IMR-90 (cell line): ENCODE data around the gene MAGI1. TPM values are rescaled to one million over a fixed set of nuclear protein-coding genes. Genes with fewer than 3 reads are reported as not detected.

Experiments used
- ATAC-seq: fragments of 200-7000 bp; cut with Tn5 transposase; 2 replicates; pipeline ENCODE4 v1.9.1; 2020; ENCODE audit warnings: low read depth, mild to moderate bottlenecking, moderate library complexity
- BruUV-seq: library from RNA; stranded (reverse); fragments of 400-500 nt; replicated peaks from 2 replicates; lab custom pipeline; 2021; lab: Mats Ljungman, UMichigan
- CTCF ChIA-PET: fragments of 300-600 bp; formaldehyde crosslinking; extraction: SDS; loops from one replicate; lab custom pipeline; 2021; ENCODE audit warnings: antibody characterized with exemption; lab: Yijun Ruan, JAX
- POLR2A ChIA-PET: fragments of 300-600 bp; sonication (Branson Sonifier 250); formaldehyde crosslinking; loops from one replicate; lab custom pipeline; 2022; ENCODE audit warnings: antibody characterized with exemption; ENCODE audit not compliant: unreplicated experiment; lab: Charles Lee
- DNase-seq: peaks from one replicate; pipeline ENCODE4 v3.0.0; 2013
- H2AFZ ChIP-seq: replicated peaks from 2 replicates; pipeline ENCODE3; 2013; ENCODE audit warnings: low read length, mild to moderate bottlenecking; ENCODE audit not compliant: poor library complexity
- H2AK5ac ChIP-seq: 2 replicates; pipeline ENCODE4 v1.6.1; 2013; ENCODE audit warnings: low read depth, low read length, inconsistent platforms
- H2AK9ac ChIP-seq: replicated peaks from 2 replicates; pipeline ENCODE3; 2013; ENCODE audit warnings: mild to moderate bottlenecking, low read depth, low read length, moderate library complexity; ENCODE audit not compliant: poor library complexity
- H2BK120ac ChIP-seq: 2 replicates; pipeline ENCODE4 v1.6.1; 2013; ENCODE audit warnings: low read depth, low read length, inconsistent platforms
- H2BK15ac ChIP-seq: 3 replicates; pipeline ENCODE4 v1.6.1; 2013; ENCODE audit warnings: low read depth, low read length, inconsistent platforms
- H2BK20ac ChIP-seq: 2 replicates; pipeline ENCODE4 v1.6.1; 2013; ENCODE audit warnings: low read depth, mild to moderate bottlenecking, inconsistent platforms, low read length, moderate library complexity
- H2BK5ac ChIP-seq: 2 replicates; pipeline ENCODE4 v1.6.1; 2013; ENCODE audit warnings: mild to moderate bottlenecking, low read depth, low read length, inconsistent platforms; ENCODE audit not compliant: poor library complexity, severe bottlenecking
- H3K14ac ChIP-seq: replicated peaks from 2 replicates; pipeline ENCODE4 v1.6.1; 2013; ENCODE audit warnings: low read depth, low read length, inconsistent platforms
- H3K18ac ChIP-seq: 2 replicates; pipeline ENCODE4 v1.6.1; 2013; ENCODE audit warnings: low read depth, low read length, control low read depth
- H3K23ac ChIP-seq: 2 replicates; pipeline ENCODE4 v1.6.1; 2013; ENCODE audit warnings: low read depth, low read length, inconsistent platforms
- H3K27ac ChIP-seq: 2 replicates; pipeline ENCODE4 v1.5.1; 2013; ENCODE audit warnings: mild to moderate bottlenecking, control low read depth, low read length; ENCODE audit not compliant: insufficient read depth
- H3K27me3 ChIP-seq: 2 replicates; pipeline ENCODE4 v1.6.1; 2013; ENCODE audit warnings: low read length; ENCODE audit not compliant: control insufficient read depth, insufficient read depth
- H3K36me3 ChIP-seq: 2 replicates; pipeline ENCODE4 v1.6.1; 2013; ENCODE audit warnings: low read length, mixed read lengths; ENCODE audit not compliant: control insufficient read depth, insufficient read depth
- H3K4ac ChIP-seq: 2 replicates; pipeline ENCODE4 v1.6.1; 2013; ENCODE audit warnings: low read depth, low read length, inconsistent platforms
- H3K4me1 ChIP-seq: 2 replicates; pipeline ENCODE4 v1.6.1; 2013; ENCODE audit warnings: low read length, mixed read lengths; ENCODE audit not compliant: control insufficient read depth, insufficient read depth
- H3K4me2 ChIP-seq: 2 replicates; pipeline ENCODE4 v1.6.1; 2013; ENCODE audit warnings: low read depth, mild to moderate bottlenecking, control low read depth, low read length, moderate library complexity
- H3K4me3 ChIP-seq: 2 replicates; pipeline ENCODE4 v1.5.1; 2013; ENCODE audit warnings: low read depth, mild to moderate bottlenecking, control low read depth, low read length, moderate library complexity; ENCODE audit not compliant: insufficient read depth
- H3K56ac ChIP-seq: 2 replicates; pipeline ENCODE4 v1.6.1; 2013; ENCODE audit warnings: low read length, inconsistent platforms; ENCODE audit not compliant: insufficient read depth; ENCODE audit errors: extremely low read depth
- H3K79me1 ChIP-seq, 2 experiments: 2 replicates each; pipeline ENCODE4 v1.6.1; 2013; ENCODE audit warnings: low read length in 2 of 2, inconsistent platforms in 1 of 2, low read depth in 1 of 2
- H3K9ac ChIP-seq: 2 replicates; pipeline ENCODE4 v1.6.1; 2013; ENCODE audit warnings: low read depth, low read length, control low read depth
- H3K9me1 ChIP-seq: 2 replicates; pipeline ENCODE4 v1.6.1; 2013; ENCODE audit warnings: low read length, inconsistent platforms; ENCODE audit not compliant: insufficient read depth
- H3K9me3 ChIP-seq: 2 replicates; pipeline ENCODE4 v1.6.1; 2013; ENCODE audit warnings: low read length; ENCODE audit not compliant: control insufficient read depth, insufficient read depth
- H4K20me1 ChIP-seq: 2 replicates; pipeline ENCODE4 v1.6.1; 2013; ENCODE audit warnings: low read length, inconsistent platforms; ENCODE audit not compliant: insufficient read depth
- H4K5ac ChIP-seq: 2 replicates; pipeline ENCODE4 v1.6.1; 2013; ENCODE audit warnings: mild to moderate bottlenecking, low read depth, low read length, control low read depth
- H4K8ac ChIP-seq, 2 experiments: 2 replicates each; pipeline ENCODE4 v1.6.1; 2013; ENCODE audit warnings: low read depth in 2 of 2, low read length in 2 of 2, control low read depth in 1 of 2, inconsistent platforms in 1 of 2
- H4K91ac ChIP-seq: 2 replicates; pipeline ENCODE4 v1.6.1; 2013; ENCODE audit warnings: low read depth, low read length, inconsistent platforms; ENCODE audit not compliant: insufficient read depth
- BHLHE40 ChIP-seq: fragments of 150-350 bp; IDR thresholded peaks from 2 replicates; pipeline ENCODE4 v1.6.1; 2016; ENCODE audit warnings: mild to moderate bottlenecking, low read depth, low read length
- CEBPB ChIP-seq: IDR thresholded peaks from 2 replicates; pipeline ENCODE4 v1.6.1; 2012; ENCODE audit warnings: low read depth, low read length, improper control_type of control experiment
- CHD1 ChIP-seq: IDR thresholded peaks from 2 replicates; pipeline ENCODE4 v1.6.1; 2012; ENCODE audit warnings: low read depth, low read length, improper control_type of control experiment
- CTCF ChIP-seq: conservative IDR thresholded peaks from 2 replicates; pipeline ENCODE4 v1.5.1; 2012; ENCODE audit warnings: mild to moderate bottlenecking, low read depth, low read length, improper control_type of control experiment
- MAFK ChIP-seq: IDR thresholded peaks from 2 replicates; pipeline ENCODE4 v1.6.1; 2012; ENCODE audit warnings: low read depth, low read length, improper control_type of control experiment
- POLR2A ChIP-seq: IDR thresholded peaks from 2 replicates; pipeline ENCODE4 v1.6.1; 2012; ENCODE audit warnings: mild to moderate bottlenecking, low read depth, low read length
- WGBS, 2 experiments: methylation state at CpG; one replicate each; pipeline versions ENCODE4 v1.1.5 to v1.1.7; 2013; ENCODE audit warnings: missing lambda C conversion rate in 2 of 2; ENCODE audit not compliant: insufficient read length in 1 of 2; ENCODE audit errors: extremely low coverage in 2 of 2; 5-methylcytosine and 5-hydroxymethylcytosine counted together
- dilution Hi-C: fragments of 300-500 bp; cut with HindIII; formaldehyde crosslinking; loops from one replicate; pipeline ENCODE4 v1.14.3; 2018; ENCODE audit warnings: low sequenced_read_pairs; ENCODE audit not compliant: unreplicated experiment
- in situ Hi-C: fragments of 300-500 bp; cut with MboI; formaldehyde crosslinking; loops from 3 replicates; pipeline ENCODE4 v1.14.3; 2019; ENCODE audit warnings: low sequenced_read_pairs, inconsistent platforms, mixed read lengths
- intact Hi-C: fragments of 100-400 bp; cut with micrococcal nuclease; formaldehyde crosslinking; loops from 2 replicates; pipeline ENCODE4 v1.10.0; 2022
- polyA plus RNA-seq, 3 experiments: library from polyadenylated mRNA; depleted of rRNA; stranded (reverse); fragments of >200 nt; gene quantifications; 2 replicates each; pipeline ENCODE4 v1.2.3, GENCODE V29; 2012; ENCODE audit warnings: low replicate concordance in 1 of 3
- total RNA-seq: library from RNA; depleted of rRNA; stranded (reverse); fragments of >200 nt; gene quantifications from 2 replicates; pipeline ENCODE4 v1.2.3, GENCODE V29; 2012

The MAGI1 gene
- total and polyA plus RNA-seq, 2 of the 4 experiments (the other 2 are of a cell fraction), result 14.5 to 24.2 TPM

GRCh38 chr3:65376426-65376825 lies 662.3 kb downstream of the MAGI1 start:
- in situ Hi-C loops, result no loop called here
- ChIA-PET POLR2A (no interaction called here), CTCF (no interaction called here)
- DNase-seq, result no peak
- Histone ChIP-seq H4K91ac (no peak overlapping the region), H3K23ac (no peak overlapping the region), H3K9me3 (no peaks in the 10 kb centered on the region), H3K79me1 (no peaks in the 10 kb centered on the region), H2AK9ac (no peak overlapping the region), H4K20me1 (no peaks in the 10 kb centered on the region), H3K56ac (no peak overlapping the region), H3K9me1 (no peaks in the 10 kb centered on the region), H3K27ac (no peak overlapping the region), H3K4ac (no peak overlapping the region), H2BK5ac (no peak overlapping the region), H3K14ac (no peak overlapping the region), H2BK20ac (no peak overlapping the region), H3K4me3 (no peak overlapping the region), H3K36me3 (peaks cover 9% of the 10 kb centered on the region), H2BK15ac (no peak overlapping the region), H3K4me2 (no peak overlapping the region), H3K4me1 (no peaks in the 10 kb centered on the region), H2AK5ac (no peak overlapping the region), H4K8ac (no peak overlapping the region), H3K9ac (no peak overlapping the region), H3K18ac (no peak overlapping the region), H2AFZ (no peak overlapping the region), H2BK120ac (no peak overlapping the region), H4K5ac (no peak overlapping the region), H3K27me3 (no peaks in the 10 kb centered on the region)
- intact Hi-C loops, result no loop called here
- BruUV-seq, result no TSS peak
- WGBS, 2 experiments, result 100% methylated on average over 1 of the region's 2 CpGs; no CpG with 5 or more reads in 1 of the 2 experiments
- no peak for ATAC-seq
- TF ChIP-seq CHD1 (no peak), MAFK (no peak), CEBPB (no peak), CTCF (no peak), POLR2A (no peak), BHLHE40 (no peak)
- dilution Hi-C loops, result no loop called here
